CD14-positive monocyte (primary cell): Measurements from ENCODE around the gene AHCTF1. TPM values are rescaled to one million over a fixed set of nuclear protein-coding genes. Genes with fewer than 3 reads are reported as not detected.

ENCODE experiments used
- DNase-seq, 3 donors: peaks; one replicate each; pipeline ENCODE4 v3.0.0-alpha.2; 2011 to 2022
- H2AFZ ChIP-seq: 2 replicates; pipeline ENCODE4 v1.6.0; 2012; ENCODE audit warnings: mild to moderate bottlenecking, low read depth, low read length, inconsistent platforms; ENCODE audit not compliant: insufficient read depth, poor library complexity, severe bottlenecking
- H3K27ac ChIP-seq, 2 donors: 1 replicate in 1 of 2; 2 replicates in 1 of 2; pipeline ENCODE4 v1.5.1; 2012 to 2013; ENCODE audit warnings: low read length in 2 of 2, control low read depth in 1 of 2, inconsistent platforms in 1 of 2, low read depth in 1 of 2, mild to moderate bottlenecking in 1 of 2
- H3K27me3 ChIP-seq, 2 donors: one replicate each; pipeline versions ENCODE4 v1.6.0 to v1.6.1; 2011 to 2013; ENCODE audit warnings: low read length in 2 of 2; ENCODE audit not compliant: control insufficient read depth in 2 of 2, insufficient read depth in 2 of 2
- H3K36me3 ChIP-seq, 2 donors: replicated peaks in 1 of 2; 1 replicate in 1 of 2; 2 replicates in 1 of 2; pipeline versions ENCODE4 v1.5.1 to v1.6.1; 2012 to 2013; ENCODE audit warnings: low read length in 2 of 2, control low read depth in 1 of 2, inconsistent platforms in 1 of 2, mild to moderate bottlenecking in 1 of 2; ENCODE audit not compliant: insufficient read depth in 2 of 2, control insufficient read depth in 1 of 2
- H3K4me1 ChIP-seq, 2 donors: 1 replicate in 1 of 2; 2 replicates in 1 of 2; pipeline versions ENCODE4 v1.5.1 to v1.6.1; 2012 to 2013; ENCODE audit warnings: low read length in 2 of 2, control low read depth in 1 of 2, inconsistent platforms in 1 of 2, mild to moderate bottlenecking in 1 of 2, moderate library complexity in 1 of 2; ENCODE audit not compliant: insufficient read depth in 2 of 2, control insufficient read depth in 1 of 2
- H3K4me2 ChIP-seq: replicated peaks from 2 replicates; pipeline ENCODE3; 2012; ENCODE audit warnings: low read length, moderate library complexity, mild to moderate bottlenecking; ENCODE audit not compliant: poor library complexity, severe bottlenecking; ENCODE audit errors: extremely low read depth
- H3K4me3 ChIP-seq, 3 experiments: fragments of 200-600 bp in 1 of 3; sonication (generic) in 1 of 3; replicated peaks in 1 of 3; 1 replicate in 2 of 3; 2 replicates in 1 of 3; pipeline ENCODE4 v1.5.1; 2011 to 2013; ENCODE audit warnings: low read length in 3 of 3, mild to moderate bottlenecking in 3 of 3, control low read depth in 2 of 3, low read depth in 2 of 3, inconsistent platforms in 1 of 3, moderate library complexity in 1 of 3
- H3K79me2 ChIP-seq: 2 replicates; pipeline ENCODE4 v1.6.0; 2012; ENCODE audit warnings: mild to moderate bottlenecking, control low read depth, inconsistent platforms, low read length, moderate library complexity; ENCODE audit not compliant: insufficient read depth
- H3K9ac ChIP-seq: 2 replicates; pipeline ENCODE4 v1.6.0; 2017; ENCODE audit warnings: low read length, mild to moderate bottlenecking; ENCODE audit not compliant: insufficient read depth, poor library complexity, severe bottlenecking
- H3K9me3 ChIP-seq, 2 donors: replicated peaks in 1 of 2; 1 replicate in 1 of 2; 2 replicates in 1 of 2; pipeline versions ENCODE4 v1.5.1 to v1.6.1; 2012 to 2013; ENCODE audit warnings: low read length in 2 of 2, control low read depth in 1 of 2; ENCODE audit not compliant: control insufficient read depth in 1 of 2, insufficient read depth in 1 of 2
- H4K20me1 ChIP-seq: 2 replicates; pipeline ENCODE4 v1.6.0; 2012; ENCODE audit warnings: mild to moderate bottlenecking, low read length, control low read depth, moderate library complexity; ENCODE audit not compliant: insufficient read depth
- H3K27ac Mint-ChIP-seq, 7 donors: one replicate each; pipeline ENCODE4 v1.8.0; 2020; ENCODE audit warnings: mild to moderate bottlenecking in 7 of 7, mixed read lengths in 7 of 7, moderate library complexity in 6 of 7, inconsistent platforms in 2 of 7
- H3K27me3 Mint-ChIP-seq, 3 donors: one replicate each; pipeline ENCODE4 v1.8.0; 2021 to 2022; ENCODE audit warnings: low read depth in 3 of 3, mild to moderate bottlenecking in 3 of 3, mixed read lengths in 3 of 3, moderate library complexity in 3 of 3, inconsistent platforms in 1 of 3
- H3K36me3 Mint-ChIP-seq, 2 donors: one replicate each; pipeline ENCODE4 v1.8.0; 2020; ENCODE audit warnings: mixed read lengths in 2 of 2, inconsistent platforms in 1 of 2, mild to moderate bottlenecking in 1 of 2
- H3K4me1 Mint-ChIP-seq: one replicate; pipeline ENCODE4 v1.8.0; 2020; ENCODE audit warnings: mild to moderate bottlenecking, mixed read lengths
- H3K4me3 Mint-ChIP-seq, 2 donors: one replicate each; pipeline ENCODE4 v1.8.0; 2020; ENCODE audit warnings: mild to moderate bottlenecking in 2 of 2, mixed read lengths in 2 of 2, moderate library complexity in 1 of 2
- H3K9me3 Mint-ChIP-seq, 7 donors: one replicate each; pipeline ENCODE4 v1.8.0; 2020 to 2022; ENCODE audit warnings: mixed read lengths in 7 of 7, mild to moderate bottlenecking in 6 of 7, moderate library complexity in 6 of 7, inconsistent platforms in 2 of 7
- WGBS: methylation state at CpG from one replicate; pipeline ENCODE4 v1.1.5; 2013; ENCODE audit warnings: missing lambda C conversion rate; ENCODE audit not compliant: insufficient coverage; 5-methylcytosine and 5-hydroxymethylcytosine counted together
- intact Hi-C, 2 donors: fragments of 100-400 bp; cut with micrococcal nuclease; formaldehyde crosslinking; loops; one replicate each; pipeline versions ENCODE4 v1.15.0 to v1.15.1; 2023
- polyA plus RNA-seq, 3 donors: library from polyadenylated mRNA; depleted of rRNA in 1 of 3; unstranded in 2 of 3; stranded (reverse) in 1 of 3; fragments of 300-500 nt in 2 of 3; fragments of >200 nt in 1 of 3; fragmentation: Illumina TruSeq in 2 of 3; gene quantifications; 1 replicate in 2 of 3; 2 replicates in 1 of 3; pipeline ENCODE4 v1.2.3, GENCODE V29; 2012 to 2021
- small RNA-seq: library from RNA; depleted of rRNA; stranded (forward); fragments of <200 nt; gene quantifications from one replicate; pipeline ENCODE3, GENCODE V24; 2012; ENCODE audit warnings: low read depth; ENCODE audit not compliant: insufficient read length
- TF ChIP-seq, protein P1 (sequence below): fragments of 200-600 bp; IDR thresholded peaks from one replicate; pipeline ENCODE4 v1.8.0; 2022; ENCODE audit warnings: antibody characterized with exemption, mild to moderate bottlenecking

AHCTF1 gene
- polyA plus RNA-seq, 3 donors: 2.4 to 8.8 (median 5.4) TPM

DNA sequence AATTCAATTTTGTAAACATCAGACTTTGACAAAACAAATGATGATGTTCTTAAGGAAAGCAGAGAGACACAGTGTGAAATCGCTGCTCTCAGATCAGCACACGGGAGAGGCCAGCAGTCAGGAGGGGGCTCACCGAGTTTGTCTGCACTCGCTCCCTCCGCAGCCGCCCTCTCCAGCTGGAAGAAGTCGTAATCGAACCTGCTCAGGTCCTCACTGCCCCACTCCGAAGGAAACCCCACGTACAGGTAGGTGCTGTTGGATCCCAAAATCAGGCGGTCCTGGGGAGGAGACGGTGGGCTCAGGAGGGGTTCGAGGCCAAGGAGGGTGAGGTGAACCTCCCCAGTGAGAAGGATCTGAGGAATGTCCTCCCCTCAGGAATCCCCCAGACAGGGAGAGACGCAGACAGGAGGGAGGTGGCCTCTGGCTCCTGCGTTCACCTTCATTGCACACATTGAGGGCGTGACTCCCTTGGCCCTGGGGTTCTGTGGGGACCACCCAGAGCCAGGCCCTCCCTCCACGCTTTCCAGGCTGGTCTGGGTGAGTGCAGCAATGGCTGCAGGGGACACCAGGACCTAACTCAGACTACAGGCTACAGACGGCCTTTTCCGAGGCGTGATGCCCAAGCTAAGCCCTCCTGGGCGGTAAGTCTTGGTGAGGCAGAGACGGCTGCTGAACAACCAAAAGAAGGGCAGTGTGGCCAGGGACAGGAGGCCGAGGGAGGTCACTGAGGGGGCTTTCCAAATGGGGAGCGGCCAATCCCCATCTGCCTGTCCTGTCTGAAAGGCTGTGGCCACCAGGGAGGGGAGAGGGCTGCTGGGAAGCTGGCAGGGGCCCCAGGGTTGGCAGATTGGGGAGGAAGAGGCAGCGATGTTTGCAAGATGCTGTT lies 142.1 kb downstream of the AHCTF1 start:
- peaks cover 2 to 12% (median 8%) of the 10 kb centered on the region in 7 donors for H3K9me3 Mint-ChIP-seq
- Histone ChIP-seq H3K4me1 (peaks cover 14 to 20% of the 10 kb centered on the region in 2 donors), H4K20me1 (no peaks in the 10 kb centered on the region), H3K27me3 (no peaks in the 10 kb centered on the region), H2AFZ (peak overlapping the region; percentile 81), H3K4me3 (peak overlapping the region in 1 of 3 experiments; percentile 59), H3K36me3 (no peaks in the 10 kb centered on the region), H3K9ac (no peak overlapping the region), H3K9me3 (peaks cover 5 to 6% of the 10 kb centered on the region in 2 donors), H3K4me2 (no peak overlapping the region), H3K27ac (no peak overlapping the region), H3K79me2 (no peaks in the 10 kb centered on the region)
- TF ChIP-seq, protein P1, sequence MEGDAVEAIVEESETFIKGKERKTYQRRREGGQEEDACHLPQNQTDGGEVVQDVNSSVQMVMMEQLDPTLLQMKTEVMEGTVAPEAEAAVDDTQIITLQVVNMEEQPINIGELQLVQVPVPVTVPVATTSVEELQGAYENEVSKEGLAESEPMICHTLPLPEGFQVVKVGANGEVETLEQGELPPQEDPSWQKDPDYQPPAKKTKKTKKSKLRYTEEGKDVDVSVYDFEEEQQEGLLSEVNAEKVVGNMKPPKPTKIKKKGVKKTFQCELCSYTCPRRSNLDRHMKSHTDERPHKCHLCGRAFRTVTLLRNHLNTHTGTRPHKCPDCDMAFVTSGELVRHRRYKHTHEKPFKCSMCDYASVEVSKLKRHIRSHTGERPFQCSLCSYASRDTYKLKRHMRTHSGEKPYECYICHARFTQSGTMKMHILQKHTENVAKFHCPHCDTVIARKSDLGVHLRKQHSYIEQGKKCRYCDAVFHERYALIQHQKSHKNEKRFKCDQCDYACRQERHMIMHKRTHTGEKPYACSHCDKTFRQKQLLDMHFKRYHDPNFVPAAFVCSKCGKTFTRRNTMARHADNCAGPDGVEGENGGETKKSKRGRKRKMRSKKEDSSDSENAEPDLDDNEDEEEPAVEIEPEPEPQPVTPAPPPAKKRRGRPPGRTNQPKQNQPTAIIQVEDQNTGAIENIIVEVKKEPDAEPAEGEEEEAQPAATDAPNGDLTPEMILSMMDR: no peak
- H3K27ac Mint-ChIP-seq: peak overlapping the region in 2 of 7 donors; percentile 65 to 66
- peak overlapping the region in 1 of 2 donors; percentile 34 for H3K4me3 Mint-ChIP-seq
- H3K4me1 Mint-ChIP-seq: peaks cover 29% of the 10 kb centered on the region
- intact Hi-C loops: no loop called here
- no peaks in the 10 kb centered on the region for H3K36me3 Mint-ChIP-seq
- 93% methylated on average over 18 of the region's 25 CpGs for WGBS
- DNase-seq: no peak
- H3K27me3 Mint-ChIP-seq: peaks cover 2 to 7% (median 6%) of the 10 kb centered on the region in 3 donors

Small RNA genes lying within 50 kb of the gene (small RNA-seq; reads per million reads assigned to genes)
- gene AC113174.1: not detected
- gene RF00402: not detected

Other genes with a start within 250 kb of the AHCTF1 start
- gene SCCPDH, start 207.5 kb downstream of the AHCTF1 start, polyA plus RNA-seq: 10 to 100 TPM in 2 of 3 donors, 1 to 10 TPM in 1; 7.3 to 25.3 (median 22.7) TPM
- gene ZNF695, start 76.1 kb upstream of the AHCTF1 start, polyA plus RNA-seq: under 1 TPM in 1 of 3 donors, not detected in 2; 0.18 TPM
- gene ZNF670, start 146.9 kb upstream of the AHCTF1 start, polyA plus RNA-seq: 1 to 10 TPM in 1 of 3 donors, under 1 TPM in 2; 0.43 to 1.3 (median 0.44) TPM
- 1 to 10 TPM; 5.1 to 8.9 (median 8.9) TPM for gene ZNF669, start 172.4 kb upstream of the AHCTF1 start, polyA plus RNA-seq
- 1 to 10 TPM; 2.6 to 5.5 (median 5.2) TPM for gene ZNF124, start 240.1 kb upstream of the AHCTF1 start, polyA plus RNA-seq